Limb (tissue), 2 donors: ENCODE data around the gene CKLF.
"Not testable (repeated sequence)": the region's sequence is repeated elsewhere in the genome, so short reads cannot be mapped to it uniquely, and the experiment has no call there.

ENCODE experiments used
- DNase-seq, 2 donors: peaks; one replicate each; pipeline ENCODE4 v3.0.0-alpha.2; 2016; ENCODE audit errors: extremely low spot score in 2 of 2

Gene CKLF

DNA sequence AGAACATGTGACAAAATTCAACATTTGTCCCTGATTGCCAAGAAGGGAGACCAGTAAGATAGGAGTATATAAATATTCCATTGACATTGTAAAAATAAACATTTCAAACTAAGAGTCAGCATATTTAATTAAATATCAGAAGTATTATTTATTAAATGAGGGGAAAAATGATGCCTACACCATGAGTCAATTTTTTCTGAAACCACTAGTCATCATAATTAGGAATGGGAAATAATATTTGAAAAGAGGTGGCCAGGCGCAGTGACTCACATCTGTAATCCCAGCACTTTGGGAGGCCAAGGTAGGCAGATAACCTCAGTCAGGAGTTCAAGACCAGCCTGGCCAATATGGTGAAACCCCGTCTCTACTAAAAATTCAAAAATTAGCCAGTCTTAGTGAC is 16.0 kb downstream of the CKLF start:
- DNase-seq: no peak

DNA sequence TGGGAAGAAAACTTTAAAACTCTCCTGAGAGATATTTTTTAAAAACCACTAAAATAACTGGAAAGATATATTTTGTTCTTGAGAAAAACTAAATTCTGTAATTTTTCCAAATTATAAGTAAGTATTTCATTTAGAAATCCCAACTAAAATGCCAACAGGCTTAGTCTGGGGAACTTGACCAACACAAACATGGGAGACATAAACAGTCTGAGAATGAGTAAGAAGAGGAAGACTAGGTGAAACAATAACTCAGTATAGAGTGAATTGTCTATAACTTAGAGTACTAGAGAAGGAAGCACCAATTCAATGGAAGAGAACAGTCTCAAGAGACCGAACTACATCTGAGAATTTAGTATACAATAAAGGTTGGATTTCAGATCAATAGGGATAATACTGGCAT is 16.8 kb downstream of the CKLF start:
- DNase-seq: no peak

DNA sequence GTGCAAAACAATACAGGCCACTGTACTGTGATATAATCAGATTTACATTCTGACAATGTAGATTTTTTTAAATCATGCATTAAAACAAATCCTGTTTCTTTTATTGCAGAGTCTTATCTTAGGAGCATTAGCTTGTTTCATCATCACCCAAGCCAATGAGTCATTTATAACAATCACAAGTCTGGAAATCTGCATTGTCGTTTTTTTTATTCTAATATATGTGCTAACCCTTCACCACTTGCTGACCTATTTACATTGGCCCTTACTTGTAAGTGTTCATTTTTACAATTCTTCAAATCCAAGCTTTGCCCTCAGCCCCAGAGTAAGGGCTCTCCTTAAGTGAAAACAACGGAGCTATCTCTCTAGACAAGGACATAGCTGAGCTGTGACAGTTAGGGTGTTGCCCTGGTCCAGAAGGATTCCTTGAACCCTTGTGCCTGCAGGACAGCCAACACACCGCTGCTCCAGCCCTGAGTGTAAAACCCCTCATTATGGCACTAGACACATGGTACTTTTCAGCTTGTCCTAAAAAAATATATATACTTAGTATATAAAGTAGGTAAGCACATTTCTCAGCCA is 17.5 kb downstream of the CKLF start:
- no peak for DNase-seq

DNA sequence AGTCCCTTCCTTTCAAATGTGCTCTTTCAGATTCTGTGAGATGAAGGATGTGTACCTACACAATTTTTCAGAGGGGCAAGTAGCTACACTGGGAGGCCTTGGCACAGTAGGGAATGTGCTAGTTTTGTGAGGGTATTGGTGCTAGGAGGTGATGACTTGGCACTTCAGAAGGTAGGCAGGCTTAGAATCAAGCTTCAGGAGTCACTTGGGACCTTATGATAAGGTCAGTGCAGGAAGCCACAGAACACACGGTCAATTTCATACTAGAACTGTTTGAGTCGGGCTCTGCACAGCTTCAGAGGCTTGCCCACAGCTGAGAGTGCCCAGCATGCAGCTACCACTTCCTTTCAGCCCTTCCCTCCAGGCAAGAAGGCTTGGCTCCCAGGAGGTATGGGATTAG is 20.0 kb downstream of the CKLF start:
- DNase-seq: no peak

DNA sequence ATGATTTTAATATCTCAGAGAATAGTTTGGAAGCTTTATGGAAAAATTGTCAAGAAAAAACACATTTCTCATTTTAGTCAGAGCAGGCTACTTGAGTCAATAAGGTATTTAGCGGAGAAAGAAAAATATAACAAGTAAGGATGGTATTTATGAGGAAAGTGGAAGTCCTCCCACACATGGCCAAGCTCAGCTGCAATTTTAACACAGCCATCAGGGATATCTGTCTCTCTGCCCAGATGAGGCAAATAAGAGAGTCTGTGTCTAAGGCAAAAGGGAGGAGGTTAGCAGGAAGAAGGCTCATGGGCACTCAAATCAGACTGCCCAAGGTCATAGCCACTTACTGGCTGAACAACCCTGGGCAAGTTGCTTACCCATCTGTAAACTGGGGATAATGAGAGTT is 21.7 kb downstream of the CKLF start:
- no peak for DNase-seq

DNA sequence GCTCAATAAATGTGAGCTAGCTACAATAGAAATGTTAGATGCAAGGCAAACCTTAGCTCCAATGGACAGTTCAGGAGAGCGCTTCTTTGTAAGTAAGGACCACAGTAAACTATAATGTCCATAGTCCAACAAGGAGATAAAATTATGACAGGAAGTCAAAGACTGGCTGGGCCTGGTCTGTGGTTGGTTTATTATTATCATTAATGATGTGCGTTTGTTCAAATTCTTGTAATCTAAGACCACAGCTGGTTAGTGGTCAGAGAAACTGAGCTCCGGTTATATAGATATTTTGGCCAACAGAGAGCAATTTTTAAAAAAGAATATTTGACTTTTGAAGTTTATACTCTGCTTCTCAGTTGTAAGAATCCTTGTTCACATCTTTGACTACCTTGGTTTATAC is 22.2 kb downstream of the CKLF start:
- no peak for DNase-seq

DNA sequence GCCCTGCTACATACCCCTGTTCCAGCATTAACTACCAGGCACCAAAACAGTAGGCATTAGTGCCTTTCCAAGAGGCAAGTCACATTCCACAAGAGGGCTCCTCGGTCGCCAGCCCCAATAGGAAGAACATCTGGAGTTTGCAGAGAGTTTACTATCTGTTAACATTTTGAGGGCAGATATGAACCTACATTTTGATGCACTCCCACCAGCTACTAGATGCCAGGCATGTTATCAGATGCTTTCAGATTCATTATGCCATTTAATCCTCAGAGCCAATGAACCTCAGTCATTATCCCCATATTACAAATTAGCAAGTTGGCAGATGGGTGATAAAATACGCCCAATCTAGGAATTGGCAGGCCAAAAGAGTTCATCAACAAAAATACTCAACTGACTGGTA is 22.7 kb downstream of the CKLF start:
- DNase-seq: no peak

DNA sequence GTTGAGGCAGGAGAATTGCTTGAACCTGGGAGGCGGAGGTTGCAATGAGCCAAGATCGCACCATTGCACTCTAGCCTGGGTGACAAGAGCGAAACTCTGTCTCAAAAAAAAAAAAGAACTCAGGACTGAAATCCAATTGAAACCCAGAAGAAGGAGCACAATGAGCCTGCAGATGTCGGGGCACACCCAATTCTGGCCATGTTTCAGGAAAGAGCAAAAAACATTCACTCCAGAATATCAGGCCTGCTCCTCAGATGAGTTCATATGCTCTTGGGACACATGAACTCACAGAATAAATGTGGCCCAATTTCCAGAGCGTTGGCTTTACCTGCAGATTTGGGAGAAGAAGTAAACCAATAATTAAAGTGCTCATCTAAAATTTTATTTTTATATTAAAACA is 23.9 kb downstream of the CKLF start:
- DNase-seq: no peak

DNA sequence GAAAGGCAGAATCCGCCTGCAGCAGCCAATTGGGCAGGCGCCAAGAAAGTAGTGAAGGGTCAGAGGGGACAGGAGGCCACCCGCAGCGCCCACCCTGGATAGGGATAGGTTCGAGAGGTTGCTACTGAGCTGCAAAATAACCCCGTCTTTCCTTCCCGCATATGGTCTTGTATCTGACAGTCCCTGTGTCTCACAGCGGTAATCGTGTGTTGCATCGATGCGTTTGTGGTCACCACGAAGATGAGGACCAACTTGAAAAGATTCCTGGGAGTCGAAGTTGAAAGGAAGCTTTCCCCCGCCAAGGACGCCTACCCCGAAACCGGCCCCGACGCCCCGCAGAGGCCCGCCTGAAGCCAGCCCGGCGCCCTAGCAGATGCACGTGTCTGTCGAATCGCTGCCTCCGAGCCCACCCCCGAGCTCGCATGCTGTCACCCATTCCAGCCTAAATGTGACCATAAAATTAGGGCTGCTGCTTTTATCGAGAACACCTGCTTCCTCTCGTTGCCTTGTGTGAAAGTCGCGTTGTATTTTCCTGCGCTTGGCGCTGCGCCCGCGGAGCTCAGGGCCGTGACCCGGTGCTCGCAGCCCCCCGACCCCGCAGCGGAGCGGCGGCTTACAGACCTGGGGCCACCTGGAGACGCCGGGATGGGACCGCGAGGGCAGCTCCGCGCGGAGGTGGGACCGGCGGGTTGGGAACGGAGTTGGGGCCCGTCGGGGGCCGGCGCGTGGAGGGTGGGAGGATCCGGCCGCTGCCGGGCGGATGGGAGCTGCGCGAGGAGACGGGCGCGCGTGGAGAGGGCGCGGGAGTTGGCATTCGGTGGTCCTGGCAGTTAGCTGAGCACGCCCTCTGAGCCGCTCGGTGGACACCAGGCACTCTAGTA is 26.5 kb downstream of the CKLF start, which contains the start of gene CMTM2:
Gene CMTM2 (plus strand): TSS at position 813 of the 881 bp plus-strand sequence. CDS start 145 bp downstream, outside the sequence.
- peak in 1 of 2 donors; percentile 77 for DNase-seq

DNA sequence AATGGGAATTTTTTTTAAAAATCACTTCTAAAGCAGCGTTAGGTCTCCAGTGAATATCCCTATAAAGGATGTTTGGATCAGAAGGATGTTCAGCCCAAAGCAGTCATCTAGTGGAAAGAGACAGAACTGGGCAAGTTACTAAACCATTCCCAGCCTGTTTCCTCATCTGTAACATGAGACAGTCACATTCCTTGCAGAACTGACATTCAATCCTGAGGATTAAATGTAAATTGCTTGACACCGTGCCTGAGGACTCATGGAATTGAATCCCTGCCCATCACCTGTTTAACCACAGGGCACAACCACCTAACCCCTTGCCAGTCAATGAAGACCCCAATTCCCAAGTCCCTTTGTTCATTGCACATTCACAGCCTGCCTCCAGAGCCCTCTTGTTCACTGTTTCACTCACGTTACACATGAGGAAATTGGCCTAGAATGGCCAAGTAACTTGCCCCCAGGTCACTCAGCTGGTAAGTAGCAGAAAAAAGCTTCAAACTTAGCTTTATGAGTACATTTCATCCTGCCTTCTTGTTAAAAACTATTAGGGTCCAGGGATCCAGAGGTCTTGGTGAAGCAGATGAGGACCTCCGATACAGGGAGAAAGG is 28.3 kb downstream of the CKLF start:
- peak in 1 of 2 donors; percentile 67 for DNase-seq

DNA sequence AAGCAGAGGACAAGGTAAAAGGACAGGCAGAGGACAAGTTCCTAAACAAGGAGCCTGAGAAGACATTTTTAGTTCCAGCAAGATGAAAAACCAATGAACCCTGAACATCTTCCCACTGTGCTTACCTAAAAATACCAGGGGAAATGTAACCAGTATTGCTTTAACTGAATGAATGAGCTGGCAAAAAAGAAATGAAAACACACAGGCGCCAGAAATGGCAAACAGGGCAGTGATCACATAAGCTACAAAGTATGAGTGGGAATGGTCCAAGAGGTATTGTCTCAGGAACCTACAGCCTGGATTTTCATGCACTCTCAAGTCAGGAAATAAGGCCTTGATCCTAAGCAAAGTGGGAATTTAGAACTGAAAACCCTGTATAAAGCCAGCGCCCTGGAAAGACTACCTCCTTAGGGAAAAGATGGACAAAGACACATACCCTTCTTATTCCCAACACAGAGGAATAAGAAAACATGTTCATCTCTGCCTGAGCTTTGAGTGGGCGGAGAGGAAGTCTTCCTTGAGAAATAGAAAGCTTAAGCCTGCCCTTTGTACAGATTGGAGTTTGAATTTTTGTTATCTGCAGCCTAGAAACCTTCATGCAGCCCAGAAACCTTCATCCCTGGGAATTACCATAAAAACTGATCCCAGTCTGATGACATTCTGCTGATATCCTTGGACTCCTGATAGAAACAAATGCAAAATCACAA is 29.0 kb downstream of the CKLF start:
- no peak for DNase-seq

DNA sequence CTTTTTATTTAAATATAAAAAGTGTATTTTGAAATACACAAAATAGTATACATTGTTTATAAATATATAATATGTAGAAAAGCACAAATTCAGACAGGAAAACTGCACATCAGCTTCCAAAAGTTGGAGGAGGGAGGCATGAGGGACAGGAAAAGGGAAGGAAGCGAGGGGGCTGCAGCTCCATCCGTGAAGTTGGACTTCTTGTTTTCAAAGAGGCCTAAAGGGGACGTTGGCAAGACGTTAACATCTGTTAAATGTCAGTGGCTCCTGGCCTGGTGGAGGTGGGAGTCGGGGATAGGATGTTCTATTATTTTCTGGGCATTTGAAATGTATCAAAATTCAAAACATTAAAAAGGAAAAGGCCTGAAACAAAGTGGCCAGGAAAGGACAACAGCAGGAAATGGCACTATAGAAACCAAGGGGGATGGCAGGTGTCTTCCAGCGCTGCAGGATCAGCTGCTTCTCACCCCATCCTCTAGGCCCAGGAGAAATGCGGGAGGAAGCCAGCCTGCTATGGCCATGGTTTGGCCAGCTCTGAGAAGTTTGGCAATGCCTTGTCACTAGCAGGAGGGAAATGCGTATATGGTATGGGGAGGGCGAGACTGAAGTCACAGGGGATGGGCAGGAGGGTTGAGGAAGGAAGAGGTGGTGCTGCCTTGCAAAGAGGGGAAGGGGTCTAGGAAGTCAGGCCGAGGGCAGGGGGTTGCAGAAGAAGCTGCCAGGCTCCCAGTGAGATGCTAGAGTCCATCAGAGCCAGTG is 33.3 kb downstream of the CKLF start:
- DNase-seq: peak in 1 of 2 donors; percentile 15

DNA sequence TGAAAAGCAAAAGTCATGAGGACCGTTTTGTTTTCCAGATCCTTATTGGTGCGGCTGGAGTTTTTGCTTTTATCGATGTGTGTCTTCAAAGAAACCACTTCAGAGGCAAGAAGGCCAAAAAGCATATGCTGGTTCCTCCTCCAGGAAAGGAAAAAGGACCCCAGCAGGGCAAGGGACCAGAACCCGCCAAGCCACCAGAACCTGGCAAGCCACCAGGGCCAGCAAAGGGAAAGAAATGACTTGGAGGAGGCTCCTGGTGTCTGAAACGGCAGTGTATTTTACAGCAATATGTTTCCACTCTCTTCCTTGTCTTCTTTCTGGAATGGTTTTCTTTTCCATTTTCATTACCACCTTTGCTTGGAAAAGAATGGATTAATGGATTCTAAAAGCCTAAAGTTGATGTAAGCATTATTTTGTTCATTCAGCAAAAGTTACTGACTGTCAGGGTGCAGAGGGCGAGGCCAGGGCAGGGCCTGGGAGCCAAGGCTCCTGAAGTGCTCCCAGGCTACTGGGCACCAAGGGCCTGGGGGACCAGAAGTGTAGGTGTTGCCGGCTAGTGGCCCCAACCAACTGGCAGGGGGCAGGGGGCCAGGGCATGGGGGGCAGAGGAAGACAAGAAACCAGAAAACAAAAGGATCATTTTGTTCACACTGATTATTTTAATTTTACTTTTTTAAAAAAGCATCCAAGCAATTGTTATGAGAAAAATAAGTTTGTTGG is 35.7 kb downstream of the CKLF start:
- peak in 1 of 2 donors; percentile 21 for DNase-seq

DNA sequence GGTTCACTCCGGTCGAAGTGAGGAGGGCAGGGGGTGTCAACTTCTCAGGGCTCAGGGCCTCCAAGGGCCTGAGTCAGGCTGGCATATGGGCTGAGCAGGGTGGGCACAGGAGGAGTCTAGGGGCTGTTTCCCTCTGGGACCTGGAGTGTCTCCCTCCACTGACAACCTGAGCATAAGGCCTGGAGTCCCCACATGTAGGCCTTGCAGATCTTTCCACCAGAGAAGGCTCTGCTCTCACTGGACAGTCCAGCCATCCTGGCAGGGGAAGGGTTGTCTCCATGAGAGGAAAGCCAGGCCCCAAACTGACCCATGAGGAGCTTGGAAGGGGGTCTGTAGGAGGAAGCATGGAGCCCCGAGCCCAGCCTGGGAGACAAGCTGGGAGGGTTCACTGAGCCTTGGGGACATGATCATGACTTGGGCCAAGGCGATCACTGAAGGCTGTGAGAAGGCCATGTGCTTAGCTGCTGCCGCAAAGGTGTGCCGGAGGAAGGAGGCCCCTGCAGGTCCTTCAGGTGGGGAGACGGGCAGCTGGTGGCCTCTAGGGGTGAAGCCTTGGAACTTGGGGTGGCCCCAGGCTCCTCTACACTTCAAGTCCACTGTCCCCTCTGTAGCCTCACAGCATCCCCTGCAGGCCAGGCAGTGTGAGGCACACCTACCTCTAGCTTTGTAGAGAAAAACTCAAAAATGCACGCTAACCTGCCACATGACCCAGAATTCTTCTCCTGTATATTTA is 36.8 kb downstream of the CKLF start:
- DNase-seq: no peak

DNA sequence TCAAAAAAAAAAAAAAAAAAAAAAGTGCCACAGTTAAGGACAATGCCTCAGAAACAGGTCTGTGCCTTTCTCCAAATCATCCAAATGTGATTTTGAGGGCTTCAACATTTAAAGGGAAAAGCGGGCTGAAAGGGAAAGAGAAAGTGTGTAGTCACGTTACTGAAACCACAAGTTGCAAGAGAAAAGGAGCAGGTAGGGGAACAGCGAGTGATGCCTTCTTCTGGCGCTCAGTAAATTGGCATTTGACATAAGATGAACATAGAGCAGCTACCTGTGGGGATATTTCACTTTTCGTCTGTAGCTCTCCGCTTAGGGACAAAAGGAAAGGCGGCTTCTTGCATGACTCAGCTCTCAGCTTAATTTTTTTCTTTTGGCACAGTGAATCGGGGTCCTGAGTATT is 37.9 kb downstream of the CKLF start:
- DNase-seq: no peak

DNA sequence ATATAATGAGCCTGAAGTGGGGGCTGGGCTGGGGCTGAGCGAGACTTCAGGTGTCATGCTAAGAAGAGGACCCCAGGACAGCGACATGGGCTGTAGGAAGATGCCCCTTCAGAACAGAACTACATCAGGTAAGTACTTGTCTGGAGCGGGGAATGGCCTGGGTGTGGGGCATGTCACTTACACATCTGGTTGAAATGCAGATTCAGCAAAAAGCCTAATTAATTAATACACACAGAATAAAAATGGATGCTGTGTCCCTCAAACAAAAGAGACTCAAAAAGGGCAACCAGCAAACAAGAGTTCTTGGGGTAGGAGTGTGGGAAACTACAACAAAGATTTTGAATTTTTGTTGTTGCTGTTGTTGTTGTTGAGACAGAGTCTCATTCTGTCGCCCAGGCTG is 38.6 kb downstream of the CKLF start:
- DNase-seq: no peak

DNA sequence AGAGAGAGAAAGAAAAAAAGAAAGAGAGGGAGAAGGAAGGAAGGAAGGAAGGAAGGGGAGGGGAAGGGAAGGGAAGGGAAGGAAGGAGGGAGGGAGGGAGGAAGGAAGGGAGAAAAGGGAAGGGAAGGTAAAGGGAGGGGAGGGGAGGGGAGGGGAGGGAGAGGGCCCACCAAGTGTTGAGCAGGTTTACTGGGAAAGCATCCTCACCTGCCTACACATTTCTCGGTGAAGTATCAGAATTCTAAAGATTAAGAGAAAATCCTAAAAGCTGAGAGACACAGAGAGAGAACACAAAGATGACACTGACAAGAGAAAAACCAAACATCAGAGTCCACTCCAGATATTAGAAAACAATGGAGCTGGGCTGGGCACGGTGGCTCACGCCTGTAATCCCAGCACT is 39.9 kb downstream of the CKLF start:
- DNase-seq: no peak

DNA sequence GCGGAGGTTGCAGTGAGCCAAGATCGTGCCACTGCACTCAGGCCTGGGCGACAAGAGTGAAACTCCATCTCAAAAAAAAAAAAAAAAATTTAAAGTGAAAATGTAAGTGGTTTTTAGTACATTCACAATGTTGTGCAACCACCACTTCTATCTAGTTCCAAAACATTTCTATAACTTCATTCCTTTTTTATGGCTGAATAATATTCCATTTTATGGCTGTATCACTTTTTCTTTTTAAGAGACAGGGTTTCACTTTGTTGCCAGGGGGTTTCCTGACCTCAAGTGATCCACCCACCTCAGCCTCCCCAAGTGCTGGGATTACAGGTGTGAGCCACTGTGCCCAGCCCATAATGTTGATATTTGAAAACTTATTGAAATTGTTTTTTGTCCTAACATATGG is 40.4 kb downstream of the CKLF start:
- no peak for DNase-seq

DNA sequence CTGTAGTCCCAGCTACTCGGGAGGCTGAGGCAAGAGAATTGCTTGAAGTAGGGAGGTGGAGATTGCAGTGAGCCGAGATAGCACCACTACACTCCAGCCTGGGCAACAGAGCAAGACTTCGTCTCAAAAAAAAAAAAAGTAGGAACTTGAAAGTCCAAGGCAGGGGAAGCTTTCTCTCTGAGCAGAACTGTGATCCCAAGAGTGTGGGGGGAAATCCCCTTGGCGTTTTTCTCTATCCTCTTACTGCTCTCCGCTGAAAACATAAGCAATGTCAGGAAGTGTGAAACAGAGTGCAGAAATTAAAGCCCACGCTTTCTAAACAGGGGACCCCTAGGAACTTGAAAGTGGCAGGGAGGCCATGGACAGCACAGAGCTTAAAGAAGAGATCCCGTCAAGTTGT is 42.4 kb downstream of the CKLF start:
- no peak for DNase-seq

DNA sequence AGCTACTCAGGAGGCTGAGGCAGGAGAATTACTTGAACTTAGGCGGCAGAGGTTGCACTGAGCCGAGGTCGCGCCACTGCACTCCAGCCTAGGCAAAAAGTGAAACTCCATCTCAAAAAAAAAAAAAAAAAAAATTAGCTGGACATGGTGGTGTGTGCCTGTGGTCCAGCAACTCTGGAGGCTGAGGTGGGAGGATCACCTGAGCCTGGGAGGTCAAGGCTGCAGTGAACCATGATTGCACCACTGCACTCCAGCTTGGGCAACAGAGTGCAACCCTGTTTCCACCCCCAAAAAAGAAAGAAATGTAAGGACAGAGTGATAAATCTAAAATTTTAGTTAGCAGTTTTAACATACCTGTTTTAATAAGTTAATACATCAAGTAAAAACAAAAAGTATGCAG is 44.2 kb downstream of the CKLF start:
- not testable (repeated sequence) for DNase-seq
